ENCODE measurements around the gene SMAD6.

The SMAD6 gene

GRCh38 chr15:66829551-66830121, 127.6 kb downstream of the SMAD6 start:
- no peak for DNase-seq

- DNase-seq = no peak
Observed at GRCh38 chr15:66830358-66830757, 128.3 kb downstream of the SMAD6 start.

- no peak for DNase-seq
Observed at GRCh38 chr15:66830823-66831222, 128.8 kb downstream of the SMAD6 start.

- no peak for DNase-seq
Observed at GRCh38 chr15:66831289-66831688, 129.3 kb downstream of the SMAD6 start.

- no peak for DNase-seq
Observed at GRCh38 chr15:66831801-66832390, 129.9 kb downstream of the SMAD6 start.

All from activated CD4-positive, alpha-beta T cell treated with anti-CD3 and anti-CD28 coated beads, Interleukin-10, Interleukin-2, amounts not matched to agents 100 ng/mL and 50 ng/mL, durations not matched to agents 16 hours and 8 hours (primary cell).